ENCODE measurements around the gene TFF2.

Gene TFF2

GRCh38 chr21:42305707-42306147 is 45.1 kb downstream of the TFF2 start:
- DNase-seq (ENCODE audit: low read depth in 2 of 2) = no peak

GRCh38 chr21:42304556-42305454 is 46.0 kb downstream of the TFF2 start:
- no peak for DNase-seq (ENCODE audit: low read depth in 2 of 2)

GRCh38 chr21:42303443-42303842 is 47.4 kb downstream of the TFF2 start:
- DNase-seq (ENCODE audit: low read depth in 2 of 2) = no peak

GRCh38 chr21:42302794-42303193 is 48.0 kb downstream of the TFF2 start:
- no peak for DNase-seq (ENCODE audit: low read depth in 2 of 2)

GRCh38 chr21:42302076-42302650 is 48.6 kb downstream of the TFF2 start:
- DNase-seq (ENCODE audit: low read depth in 2 of 2) = no peak

GRCh38 chr21:42301371-42302075 is 49.3 kb downstream of the TFF2 start:
- DNase-seq (ENCODE audit: low read depth in 2 of 2) = no peak

- DNase-seq (ENCODE audit: low read depth in 2 of 2) = no peak
Measured at GRCh38 chr21:42300956-42301355, 49.8 kb downstream of the TFF2 start.

GRCh38 chr21:42300045-42300583 is 50.7 kb downstream of the TFF2 start:
- no peak for DNase-seq (ENCODE audit: low read depth in 2 of 2)

GRCh38 chr21:42299324-42300044 is 51.3 kb downstream of the TFF2 start:
- DNase-seq (ENCODE audit: low read depth in 2 of 2) = no peak

- no peak for DNase-seq (ENCODE audit: low read depth in 2 of 2)
Measured at GRCh38 chr21:42298657-42299056, 52.1 kb downstream of the TFF2 start.

- no peak for DNase-seq (ENCODE audit: low read depth in 2 of 2)
Measured at GRCh38 chr21:42298237-42298636, 52.6 kb downstream of the TFF2 start.

- DNase-seq (ENCODE audit: low read depth in 2 of 2) = no peak
Measured at GRCh38 chr21:42297377-42297776, 53.4 kb downstream of the TFF2 start.

GRCh38 chr21:42296501-42296900 is 54.3 kb downstream of the TFF2 start:
- DNase-seq (ENCODE audit: low read depth in 2 of 2) = no peak

Measured in stimulated activated CD8-positive, alpha-beta memory T cell treated with anti-CD3 and anti-CD28 coated beads, Interleukin-2, amount 100 ng/mL, for 1 hour (primary cell).